HG02852 (cell line): ENCODE results near the gene PALLD.
"Not testable (repeated sequence)": the region's sequence is repeated elsewhere in the genome, so short reads cannot be mapped to it uniquely, and the experiment has no call there.

ENCODE experiments used
- ATAC-seq: cut with Tn5 transposase; IDR thresholded peaks from one replicate; pipeline ENCODE4 v1.9.1; 2021; ENCODE audit warnings: mild to moderate bottlenecking, moderate library complexity; ENCODE audit not compliant: unreplicated experiment

PALLD gene

DNA sequence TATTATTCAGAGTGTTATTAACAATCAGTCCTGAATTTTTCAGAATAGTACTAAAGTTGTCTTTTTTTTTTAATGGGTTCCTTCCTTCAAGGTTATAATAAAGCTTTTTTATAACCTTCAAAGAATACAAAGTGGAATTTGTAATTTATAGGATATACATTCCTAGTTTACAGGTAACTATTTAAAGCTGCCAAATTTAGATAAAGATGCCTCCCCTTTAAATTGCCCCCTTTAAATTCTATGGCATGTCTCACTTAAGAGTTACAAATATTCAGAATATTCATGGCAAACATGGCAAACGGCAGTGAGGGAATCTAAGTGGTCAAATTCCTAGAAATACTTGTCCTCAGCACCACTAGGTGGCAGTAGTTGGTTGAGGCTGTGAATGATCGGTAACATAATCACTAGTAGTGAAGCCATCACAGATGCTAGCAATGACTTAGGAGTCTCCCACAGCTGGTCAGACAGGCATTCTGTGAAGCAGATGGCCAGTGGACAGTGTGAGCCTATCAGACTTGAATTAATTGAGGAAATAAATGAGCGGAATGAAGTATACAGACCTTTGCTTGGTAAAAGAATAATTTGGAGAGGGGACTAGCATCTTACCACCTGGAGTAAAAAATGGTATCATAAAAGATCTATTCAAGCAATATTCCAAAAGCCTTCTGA, 426.8 kb downstream of the PALLD start:
- ATAC-seq, result peak; percentile 90

- no peak for ATAC-seq
Observed at GRCh38 chr4:168924667-168925066, 427.8 kb downstream of the PALLD start.

- ATAC-seq, result no peak
Observed at GRCh38 chr4:168925789-168926490, 429.1 kb downstream of the PALLD start.

GRCh38 chr4:168928346-168928745, 431.5 kb downstream of the PALLD start:
- ATAC-seq, result no peak

GRCh38 chr4:168928875-168929274, 432.0 kb downstream of the PALLD start:
- ATAC-seq, result no peak

- no peak for ATAC-seq
Observed at GRCh38 chr4:168930413-168931196, 433.8 kb downstream of the PALLD start.

GRCh38 chr4:168931215-168931650, 434.4 kb downstream of the PALLD start:
- no peak for ATAC-seq

DNA sequence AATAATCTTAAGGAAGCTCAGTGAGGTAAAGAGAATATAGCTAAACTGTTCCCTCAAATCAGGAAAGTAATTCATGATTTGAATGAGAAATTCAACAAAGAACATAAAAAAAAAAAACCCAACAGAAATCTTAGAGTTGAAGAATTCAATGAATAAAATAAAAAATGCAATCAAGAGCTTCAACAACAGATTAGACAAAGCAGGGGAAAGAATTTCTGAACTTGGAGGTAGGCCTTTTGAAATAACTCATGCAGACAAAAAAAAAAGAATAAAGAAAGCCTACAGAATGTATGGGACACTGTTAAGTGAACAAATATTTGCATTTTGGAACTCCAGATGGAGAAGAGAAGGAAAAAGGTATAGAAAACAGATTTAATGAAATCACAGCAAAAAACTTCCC, 435.3 kb downstream of the PALLD start:
- ATAC-seq, result no peak

- no peak for ATAC-seq
Observed at GRCh38 chr4:168933423-168933822, 436.6 kb downstream of the PALLD start.

GRCh38 chr4:168937473-168937872, 440.6 kb downstream of the PALLD start:
- ATAC-seq, result not testable (repeated sequence)

- ATAC-seq, result no peak
Observed at GRCh38 chr4:168942985-168943384, 446.1 kb downstream of the PALLD start.

DNA sequence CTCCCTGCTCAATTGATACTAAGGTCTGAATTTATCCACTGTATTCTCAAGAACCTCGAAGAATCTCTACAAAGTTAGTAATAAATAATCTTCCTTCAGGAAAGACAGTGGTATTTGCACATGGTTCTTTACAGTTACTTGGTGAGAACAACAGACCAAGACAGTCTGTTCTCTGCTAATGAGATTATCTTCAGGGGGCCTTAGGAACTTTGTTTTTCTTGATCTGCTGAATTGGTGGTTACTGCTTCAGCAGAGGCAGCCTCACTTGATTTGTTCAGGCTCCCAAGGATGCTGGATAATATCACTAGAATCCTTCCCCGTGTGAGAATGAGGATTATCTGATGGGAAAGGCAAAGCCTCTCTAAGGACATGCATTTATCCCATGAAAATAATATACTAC, 448.4 kb downstream of the PALLD start:
- no peak for ATAC-seq

DNA sequence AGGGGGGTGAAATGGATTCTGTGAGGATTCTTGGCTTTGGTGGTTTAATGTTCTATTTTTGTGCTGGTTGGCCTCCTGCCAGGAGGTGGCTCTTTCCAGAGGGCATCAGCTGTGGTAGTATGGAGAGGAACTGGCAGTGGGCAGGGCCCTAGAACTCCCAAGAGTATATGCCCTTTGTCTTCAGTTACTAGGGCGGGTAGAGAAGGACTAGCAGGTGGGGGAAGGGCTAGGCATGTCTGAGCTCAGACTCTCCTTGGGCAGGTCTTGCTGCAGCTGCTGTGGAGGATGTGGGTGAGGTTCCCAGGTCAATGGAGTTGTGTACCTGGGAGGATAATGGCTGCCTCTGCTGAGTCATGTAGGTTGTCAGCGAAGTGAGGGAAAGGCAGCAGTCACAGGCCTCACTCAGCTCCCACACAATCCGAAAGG, 456.0 kb downstream of the PALLD start:
- ATAC-seq, result not testable (repeated sequence)

DNA sequence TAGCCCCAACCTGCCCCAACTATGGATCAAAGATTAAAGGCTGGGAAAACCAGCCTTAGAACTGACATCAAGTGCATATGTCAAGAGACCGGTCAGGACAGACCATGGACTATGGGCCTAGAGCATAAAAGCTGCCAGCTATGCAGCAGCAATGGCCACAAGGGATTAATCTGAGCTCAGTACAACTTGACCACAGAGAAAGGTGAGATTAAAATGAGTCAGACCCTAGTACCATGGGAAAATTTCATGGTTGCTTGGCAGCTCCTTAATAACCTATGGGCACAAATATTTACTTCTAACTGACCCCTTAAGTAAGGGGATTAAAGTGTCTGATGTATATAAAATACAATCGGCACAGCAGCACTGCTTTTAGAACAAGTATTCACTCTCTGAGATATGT, 458.8 kb downstream of the PALLD start:
- no peak for ATAC-seq

DNA sequence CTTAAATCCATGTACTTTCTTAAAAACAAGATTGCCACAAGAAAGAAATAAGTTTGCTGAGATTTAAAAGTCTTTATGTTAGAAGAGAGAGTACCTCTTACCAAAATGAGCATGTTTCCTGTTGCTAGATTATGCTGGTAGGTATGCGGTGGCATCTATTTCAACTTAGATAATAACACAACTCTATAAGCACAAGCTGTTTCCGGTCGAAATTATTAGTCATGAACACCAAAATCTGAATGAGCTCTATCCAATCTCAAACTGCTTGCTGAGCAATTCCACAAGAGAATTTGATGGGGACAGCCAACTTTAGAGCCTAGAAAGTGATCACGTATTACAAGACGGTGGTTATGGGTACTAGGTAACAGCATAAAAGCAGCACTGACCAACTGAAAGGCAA, 463.9 kb downstream of the PALLD start:
- no peak for ATAC-seq

- no peak for ATAC-seq
Observed at GRCh38 chr4:168972596-168972995, 475.7 kb downstream of the PALLD start.
